Lung microvascular endothelial cell (primary cell): ENCODE results near the gene GOLIM4. TPM values are rescaled to one million over a fixed set of nuclear protein-coding genes. Genes with fewer than 3 reads are reported as not detected.
"Not testable (repeated sequence)": the region's sequence is repeated elsewhere in the genome, so short reads cannot be mapped to it uniquely, and the experiment has no call there.

Source experiments
- DNase-seq, 2 donors: peaks; one replicate each; pipeline versions ENCODE4 v3.0.0 to v3.0.0-alpha.2; 2010; ENCODE audit warnings: low read depth in 2 of 2
- total RNA-seq: library from RNA; depleted of rRNA; stranded (reverse); fragments of >200 nt; gene quantifications from 2 replicates; pipeline ENCODE4 v1.2.1, GENCODE V29; 2014

Gene GOLIM4
- total RNA-seq, 1 donor from 2014 or later, result 26.4 TPM

GRCh38 chr3:168080022-168080421, 15.7 kb downstream of the GOLIM4 start:
- DNase-seq, result no peak

DNA sequence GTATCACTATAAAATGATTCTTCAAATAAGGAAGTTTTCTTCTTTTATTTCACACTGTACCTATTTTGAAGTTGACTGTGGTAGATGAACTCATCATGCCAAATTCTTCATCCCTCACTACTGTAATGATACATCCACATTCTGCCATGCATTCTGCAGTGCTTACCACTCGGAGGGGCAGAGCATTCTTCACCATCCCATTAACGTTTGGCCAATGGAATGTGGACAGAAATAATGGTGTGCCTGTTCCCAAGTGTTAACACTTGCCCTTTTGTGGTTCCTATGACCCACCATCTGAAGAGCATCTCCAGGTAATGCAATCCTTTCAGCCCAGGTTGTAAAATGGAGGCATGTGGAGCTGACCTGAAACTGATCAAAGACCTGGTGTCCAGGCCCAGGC, 18.6 kb downstream of the GOLIM4 start:
- no peak for DNase-seq

GRCh38 chr3:168073842-168074605, 21.7 kb downstream of the GOLIM4 start:
- peak in 1 of 2 donors; percentile 66 for DNase-seq

GRCh38 chr3:168072323-168072650, 23.4 kb downstream of the GOLIM4 start:
- DNase-seq, result no peak

DNA sequence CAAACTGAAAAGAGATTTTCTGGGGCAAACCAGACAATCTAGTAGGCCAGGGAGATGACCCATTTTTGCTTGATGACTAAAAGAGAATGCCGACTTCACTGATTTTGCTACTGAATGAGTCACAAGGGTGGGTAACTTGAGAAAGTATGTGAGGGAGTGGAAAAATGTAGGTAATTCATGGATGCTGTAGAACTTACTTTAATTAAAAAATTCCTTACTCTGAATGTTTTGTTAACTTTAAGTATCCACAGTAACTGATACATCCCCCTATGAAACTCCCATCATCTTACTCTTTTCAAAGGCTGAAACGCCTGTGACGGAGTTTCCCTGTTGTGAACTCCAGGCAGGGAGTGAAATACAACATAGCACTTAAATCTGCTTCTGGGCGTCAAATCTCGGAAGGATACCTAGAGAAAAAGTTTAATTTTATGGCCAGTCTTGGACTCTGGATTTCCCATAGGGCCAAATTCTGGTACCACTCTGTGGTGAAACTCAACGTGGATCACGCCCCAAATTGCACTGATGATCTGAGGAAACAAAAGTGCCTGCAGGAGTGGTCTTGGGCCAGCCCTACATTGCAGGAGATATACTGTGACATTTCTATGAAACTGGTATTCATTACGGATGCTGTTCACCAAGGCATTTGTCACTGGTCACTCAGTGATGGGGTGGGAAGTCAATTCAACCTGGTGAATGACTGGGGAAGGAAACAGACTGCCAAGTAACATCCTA, 24.0 kb downstream of the GOLIM4 start:
- DNase-seq, result peak in 1 of 2 donors; percentile 67

DNA sequence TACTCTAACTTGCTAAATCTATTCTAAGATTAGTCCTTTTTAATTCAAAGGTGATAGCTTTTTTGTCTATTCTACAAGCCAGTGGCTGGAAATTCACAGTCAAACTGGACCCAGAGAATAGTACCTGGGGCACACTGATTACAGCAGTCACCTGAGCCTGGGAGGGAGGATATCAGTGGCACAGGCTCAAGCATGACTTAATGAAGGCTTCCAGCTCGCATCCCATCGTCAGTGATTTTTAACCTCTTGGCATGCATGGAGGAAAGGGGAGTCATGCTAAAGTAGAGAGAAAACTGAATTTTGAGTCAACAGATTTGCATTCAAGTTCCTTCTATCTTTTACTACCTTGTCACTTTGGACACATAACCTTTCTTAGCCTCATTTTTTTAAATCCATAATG, 24.8 kb downstream of the GOLIM4 start:
- DNase-seq, result no peak

- no peak for DNase-seq
These were observed 27.4 kb downstream of the GOLIM4 start for GRCh38 chr3:168068346-168068745.

DNA sequence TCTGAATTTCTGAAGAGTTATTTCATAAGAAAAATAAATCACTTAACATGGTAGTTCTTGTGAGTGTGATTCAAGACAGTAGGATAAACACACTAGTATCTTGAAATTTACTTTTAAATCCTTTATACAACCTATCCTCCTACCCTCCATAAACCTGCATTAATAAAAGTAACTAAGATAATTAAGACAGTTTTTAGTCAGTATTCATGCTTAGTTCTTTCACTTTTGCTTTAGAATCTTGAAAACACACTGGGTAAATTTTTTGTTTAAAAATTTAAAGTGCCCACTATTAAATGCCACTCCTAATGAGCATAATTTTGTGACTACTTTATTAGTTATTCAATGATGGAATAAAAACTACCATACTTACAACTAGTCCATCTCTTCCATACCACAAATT, 28.8 kb downstream of the GOLIM4 start:
- DNase-seq, result no peak

DNA sequence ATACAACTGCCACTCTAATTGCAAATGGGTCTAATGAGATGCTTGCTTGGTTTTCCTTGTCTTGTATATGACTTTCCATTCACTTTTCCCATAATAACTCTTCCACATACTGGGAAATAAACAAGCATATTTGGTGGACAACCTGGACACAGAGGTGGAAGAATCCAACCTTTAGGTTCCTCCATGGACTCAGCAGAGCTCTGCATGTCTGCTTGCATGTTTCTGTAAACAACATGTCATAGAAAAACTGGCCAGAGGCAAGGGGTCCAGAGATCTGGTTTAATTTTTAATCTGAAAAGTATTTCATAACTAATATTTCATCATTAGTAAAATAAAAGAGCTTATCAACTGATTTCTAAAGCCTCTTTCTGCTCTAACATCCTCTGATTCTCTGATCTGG, 30.2 kb downstream of the GOLIM4 start:
- DNase-seq, result no peak

GRCh38 chr3:168063122-168063521, 32.6 kb downstream of the GOLIM4 start:
- DNase-seq, result no peak

DNA sequence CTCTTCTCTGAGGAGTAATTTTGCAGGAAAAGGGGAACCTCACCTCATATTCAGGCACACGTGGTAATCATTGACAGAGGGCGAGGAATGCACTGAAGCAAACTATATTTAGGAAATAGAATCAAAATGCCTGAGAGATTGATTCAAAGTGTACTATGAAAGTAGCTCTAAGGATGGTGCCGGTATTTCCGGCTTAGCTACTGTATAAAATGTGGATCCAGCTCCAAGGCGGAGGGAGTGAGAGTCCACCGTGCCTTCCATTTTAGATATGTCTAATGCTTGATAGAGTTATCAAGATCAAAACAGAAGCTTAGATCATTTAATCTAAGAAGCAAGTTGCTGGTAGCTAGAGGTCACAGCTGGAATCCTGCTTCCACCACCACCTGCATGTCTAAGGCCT, 33.0 kb downstream of the GOLIM4 start:
- no peak for DNase-seq

GRCh38 chr3:168061332-168061996, 34.3 kb downstream of the GOLIM4 start:
- DNase-seq, result no peak

GRCh38 chr3:168060317-168060716, 35.4 kb downstream of the GOLIM4 start:
- DNase-seq, result no peak

- no peak for DNase-seq
These were observed 37.2 kb downstream of the GOLIM4 start for GRCh38 chr3:168058481-168058880.

GRCh38 chr3:168056398-168057230, 39.1 kb downstream of the GOLIM4 start:
- not testable (repeated sequence) for DNase-seq

- DNase-seq, result no peak
These were observed 41.3 kb downstream of the GOLIM4 start for GRCh38 chr3:168054447-168054846.

GRCh38 chr3:168053115-168053514, 42.6 kb downstream of the GOLIM4 start:
- DNase-seq, result no peak

GRCh38 chr3:168052515-168052914, 43.2 kb downstream of the GOLIM4 start:
- DNase-seq, result no peak

DNA sequence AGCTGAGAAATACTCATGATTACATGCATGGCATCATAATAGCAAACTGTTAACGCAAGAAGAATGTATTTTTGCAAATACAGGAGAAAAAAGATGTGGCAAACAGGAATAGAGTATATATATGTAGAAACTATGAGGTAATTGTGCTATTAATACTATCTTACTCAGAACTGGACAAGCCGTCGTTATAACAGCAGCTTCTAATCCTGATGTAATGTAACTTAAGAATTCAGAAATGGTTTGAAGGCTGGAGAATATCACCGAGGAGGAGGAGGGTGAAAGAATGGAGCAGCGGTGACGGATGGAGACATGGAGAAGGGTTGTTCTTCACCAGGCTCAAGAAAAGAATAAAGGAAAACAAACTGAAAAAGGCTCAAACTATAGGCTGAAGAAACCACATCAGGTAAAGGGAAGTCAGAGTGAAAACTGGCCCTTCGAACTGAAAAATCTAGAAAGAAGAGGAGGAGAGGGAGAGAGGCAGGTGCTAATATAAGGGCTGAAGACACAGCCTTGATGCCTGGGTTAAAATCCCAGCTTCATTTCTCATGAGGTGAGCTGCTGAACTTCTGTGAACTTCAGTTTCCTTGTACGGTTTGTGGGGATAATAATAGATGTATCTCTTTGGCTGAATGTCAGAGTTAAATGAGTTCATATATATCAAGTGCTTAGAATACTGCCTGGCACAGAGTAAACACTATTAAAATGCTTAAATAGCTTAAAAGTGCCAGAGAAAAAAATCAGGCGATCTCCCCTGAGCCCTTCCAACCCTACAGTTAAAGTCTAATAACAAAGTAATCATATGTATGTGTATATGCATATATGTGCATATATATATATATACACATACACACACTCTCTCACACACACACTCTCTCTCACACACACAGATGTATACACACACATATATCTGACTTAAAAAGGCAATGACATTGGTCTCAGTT, 43.9 kb downstream of the GOLIM4 start:
- DNase-seq, result peak in 1 of 2 donors; percentile 28

- DNase-seq, result no peak
These were observed 44.7 kb downstream of the GOLIM4 start for GRCh38 chr3:168051070-168051469.
